Neural crest cell (in vitro differentiated cells): Measurements from ENCODE around the gene WWTR1. TPM values are rescaled to one million over a fixed set of nuclear protein-coding genes. Genes with fewer than 3 reads are reported as not detected.

Source experiments
- DNase-seq: peaks from one replicate; pipeline ENCODE4 v3.0.0; 2021; ENCODE audit warnings: low read depth, mixed read lengths, low spot score
- H3K27ac Mint-ChIP-seq: one replicate; pipeline ENCODE4 v1.8.0; 2021; ENCODE audit warnings: mild to moderate bottlenecking, mixed read lengths; ENCODE audit not compliant: unreplicated experiment
- H3K27me3 Mint-ChIP-seq: 2 replicates; pipeline ENCODE4 v1.8.0; 2021; ENCODE audit warnings: low read depth, mild to moderate bottlenecking, mixed read lengths
- H3K36me3 Mint-ChIP-seq: 2 replicates; pipeline ENCODE4 v1.8.0; 2021; ENCODE audit warnings: low read depth, mild to moderate bottlenecking, mixed read lengths
- H3K4me1 Mint-ChIP-seq: 2 replicates; pipeline ENCODE4 v1.8.0; 2021; ENCODE audit warnings: mixed read lengths
- H3K4me3 Mint-ChIP-seq: one replicate; pipeline ENCODE4 v1.8.0; 2021; ENCODE audit warnings: mild to moderate bottlenecking, mixed read lengths
- H3K9me3 Mint-ChIP-seq: 2 replicates; pipeline ENCODE4 v1.8.0; 2021; ENCODE audit warnings: mixed read lengths
- CTCF ChIP-seq: fragments of 200-600 bp; sonication (generic); conservative IDR thresholded peaks from 2 replicates; pipeline ENCODE4 v1.5.0; 2021; ENCODE audit warnings: antibody characterized with exemption, mild to moderate bottlenecking
- total RNA-seq: library from RNA; stranded (reverse); gene quantifications from 2 replicates; pipeline ENCODE4 v1.2.1, GENCODE V29; 2021

WWTR1 gene
- total RNA-seq, 1 donor from 2014 or later: 35.6 TPM

GRCh38 chr3:149489060-149489690, 168.7 kb downstream of the WWTR1 start:
- Mint-ChIP-seq H3K36me3 (no peaks in the 10 kb centered on the region), H3K9me3 (no peaks in the 10 kb centered on the region), H3K4me3 (no peak overlapping the region), H3K4me1 (no peaks in the 10 kb centered on the region), H3K27ac (no peak overlapping the region), H3K27me3 (peaks cover 23% of the 10 kb centered on the region)
- peak; percentile 51 for TF ChIP-seq CTCF
- no peak for DNase-seq

- Mint-ChIP-seq H3K4me1 (no peaks in the 10 kb centered on the region), H3K27ac (no peak overlapping the region), H3K9me3 (no peaks in the 10 kb centered on the region), H3K27me3 (peaks cover 15% of the 10 kb centered on the region), H3K4me3 (no peak overlapping the region), H3K36me3 (no peaks in the 10 kb centered on the region)
- DNase-seq: peak; percentile 20
- peak; percentile 47 for TF ChIP-seq CTCF
Measured at GRCh38 chr3:149487598-149488197, 170.1 kb downstream of the WWTR1 start.

- Mint-ChIP-seq H3K27ac (no peak overlapping the region), H3K4me3 (no peak overlapping the region), H3K36me3 (no peaks in the 10 kb centered on the region), H3K27me3 (peaks cover 6% of the 10 kb centered on the region), H3K9me3 (no peaks in the 10 kb centered on the region), H3K4me1 (no peaks in the 10 kb centered on the region)
- DNase-seq: no peak
- no peak for TF ChIP-seq CTCF
Measured at GRCh38 chr3:149486726-149487125, 171.1 kb downstream of the WWTR1 start.

- H3K4me3 Mint-ChIP-seq: no peak overlapping the region
- H3K27ac Mint-ChIP-seq: no peak overlapping the region
- no peaks in the 10 kb centered on the region for H3K36me3 Mint-ChIP-seq
- no peaks in the 10 kb centered on the region for H3K9me3 Mint-ChIP-seq
- no peaks in the 10 kb centered on the region for H3K27me3 Mint-ChIP-seq
- DNase-seq: no peak
- H3K4me1 Mint-ChIP-seq: no peaks in the 10 kb centered on the region
- no peak for TF ChIP-seq CTCF
Measured at GRCh38 chr3:149481491-149481890, 176.3 kb downstream of the WWTR1 start.

- no peaks in the 10 kb centered on the region for H3K4me1 Mint-ChIP-seq
Measured at GRCh38 chr3:149481056-149481455, 176.8 kb downstream of the WWTR1 start.

More at GRCh38 chr3:149481056-149481455, 176.8 kb downstream of the WWTR1 start:
- no peaks in the 10 kb centered on the region for H3K36me3 Mint-ChIP-seq
- H3K27ac Mint-ChIP-seq: no peak overlapping the region
- TF ChIP-seq CTCF: no peak
- no peak overlapping the region for H3K4me3 Mint-ChIP-seq
- H3K9me3 Mint-ChIP-seq: no peaks in the 10 kb centered on the region
- no peaks in the 10 kb centered on the region for H3K27me3 Mint-ChIP-seq
- no peak for DNase-seq
